Brain pericyte (primary cell): ENCODE measurements around the gene TH.

ENCODE experiments used
- DNase-seq: peaks from one replicate; pipeline ENCODE4 v3.0.0-alpha.2; 2012; ENCODE audit warnings: low read depth, low spot score

Gene TH

GRCh38 chr11:2142762-2143202 is 28.8 kb downstream of the TH start:
- no peak for DNase-seq

- DNase-seq = no peak
Measured at GRCh38 chr11:2142300-2142759, 29.3 kb downstream of the TH start.

GRCh38 chr11:2140411-2141400 is 30.9 kb downstream of the TH start:
- no peak for DNase-seq

GRCh38 chr11:2139621-2140337 is 31.8 kb downstream of the TH start:
- no peak for DNase-seq

GRCh38 chr11:2139123-2139521 is 32.5 kb downstream of the TH start, which contains the start of gene IGF2:
TSS of gene IGF2 (minus strand) at chr11:2139389. CDS start at chr11:2135523, 3,866 bp downstream.
- no peak for DNase-seq

GRCh38 chr11:2138431-2139122 is 33.0 kb downstream of the TH start:
- no peak for DNase-seq

- DNase-seq = no peak
Measured at GRCh38 chr11:2138068-2138430, 33.6 kb downstream of the TH start.

- DNase-seq = peak; percentile 65
Measured at GRCh38 chr11:2137202-2138067, 34.2 kb downstream of the TH start.

GRCh38 chr11:2136952-2137201 is 34.7 kb downstream of the TH start:
- no peak for DNase-seq

GRCh38 chr11:2136209-2136951 is 35.2 kb downstream of the TH start:
- DNase-seq = no peak

- no peak for DNase-seq
Measured at GRCh38 chr11:2135648-2136201, 35.9 kb downstream of the TH start.

- DNase-seq = no peak
Measured at GRCh38 chr11:2135018-2135569, 36.5 kb downstream of the TH start.

GRCh38 chr11:2134022-2135010 is 37.3 kb downstream of the TH start:
- no peak for DNase-seq

- no peak for DNase-seq
Measured at GRCh38 chr11:2133241-2134021, 38.2 kb downstream of the TH start.

GRCh38 chr11:2132874-2133240 is 38.8 kb downstream of the TH start:
- DNase-seq = no peak

GRCh38 chr11:2132246-2132645 is 39.4 kb downstream of the TH start:
- DNase-seq = no peak

GRCh38 chr11:2131371-2132236 is 40.0 kb downstream of the TH start:
- DNase-seq = no peak
